Subcutaneous preadipocyte (primary cell): ENCODE results near the gene CRTC3. TPM values are rescaled to one million over a fixed set of nuclear protein-coding genes. Genes with fewer than 3 reads are reported as not detected.

ENCODE experiments used
- total RNA-seq: library from RNA; depleted of rRNA; stranded (reverse); fragments of >200 nt; gene quantifications from 2 replicates; pipeline ENCODE4 v1.2.3, GENCODE V29; 2012

CRTC3 gene, protein sequence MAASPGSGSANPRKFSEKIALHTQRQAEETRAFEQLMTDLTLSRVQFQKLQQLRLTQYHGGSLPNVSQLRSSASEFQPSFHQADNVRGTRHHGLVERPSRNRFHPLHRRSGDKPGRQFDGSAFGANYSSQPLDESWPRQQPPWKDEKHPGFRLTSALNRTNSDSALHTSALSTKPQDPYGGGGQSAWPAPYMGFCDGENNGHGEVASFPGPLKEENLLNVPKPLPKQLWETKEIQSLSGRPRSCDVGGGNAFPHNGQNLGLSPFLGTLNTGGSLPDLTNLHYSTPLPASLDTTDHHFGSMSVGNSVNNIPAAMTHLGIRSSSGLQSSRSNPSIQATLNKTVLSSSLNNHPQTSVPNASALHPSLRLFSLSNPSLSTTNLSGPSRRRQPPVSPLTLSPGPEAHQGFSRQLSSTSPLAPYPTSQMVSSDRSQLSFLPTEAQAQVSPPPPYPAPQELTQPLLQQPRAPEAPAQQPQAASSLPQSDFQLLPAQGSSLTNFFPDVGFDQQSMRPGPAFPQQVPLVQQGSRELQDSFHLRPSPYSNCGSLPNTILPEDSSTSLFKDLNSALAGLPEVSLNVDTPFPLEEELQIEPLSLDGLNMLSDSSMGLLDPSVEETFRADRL
- total RNA-seq = 11.4 and 15.2 TPM in 2 replicates

GRCh38 chr15:90529371-90530249 lies at the start of gene CRTC3:
CRTC3 (plus strand) TSS chr15:90529923; CDS start chr15:90530072, 149 bp downstream.

Other genes starting within 250 kb of the CRTC3 start
- 0.73 and 0.98 TPM in 2 replicates for gene ZNF774, start 177.6 kb upstream of the CRTC3 start, total RNA-seq
- gene IQGAP1, start 141.7 kb upstream of the CRTC3 start, total RNA-seq = 226 and 287 TPM in 2 replicates
- 5.9 and 12.1 TPM in 2 replicates for gene BLM, start 187.4 kb downstream of the CRTC3 start, total RNA-seq